ENCODE measurements around the gene IQCH.

The IQCH gene

GRCh38 chr15:67300266-67301025, 45.9 kb downstream of the IQCH start:
- Mint-ChIP-seq H3K9me3 (no peaks in the 10 kb centered on the region), H3K36me3 (ENCODE audit: low read depth) (no peaks in the 10 kb centered on the region), H3K27ac (no peak overlapping the region), H3K27me3 (ENCODE audit: low read depth, poor library complexity) (no peaks in the 10 kb centered on the region), H3K4me3 (no peak overlapping the region), H3K4me1 (peaks cover 9% of the 10 kb centered on the region)
- DNase-seq, result no peak
- TF ChIP-seq CTCF (IDR thresholded peaks at IDR 0.05), result no peak

GRCh38 chr15:67303490-67304363, 49.1 kb downstream of the IQCH start:
- Mint-ChIP-seq H3K27me3 (ENCODE audit: low read depth, poor library complexity) (no peaks in the 10 kb centered on the region), H3K36me3 (ENCODE audit: low read depth) (no peaks in the 10 kb centered on the region), H3K9me3 (no peaks in the 10 kb centered on the region), H3K4me3 (no peak overlapping the region), H3K27ac (no peak overlapping the region), H3K4me1 (no peaks in the 10 kb centered on the region)
- DNase-seq, result no peak
- peak; percentile 48 for TF ChIP-seq CTCF (IDR thresholded peaks at IDR 0.05)

GRCh38 chr15:67304778-67305177, 50.2 kb downstream of the IQCH start:
- no peaks in the 10 kb centered on the region for H3K27me3 Mint-ChIP-seq (ENCODE audit: low read depth, poor library complexity)
- H3K9me3 Mint-ChIP-seq, result no peaks in the 10 kb centered on the region
- H3K4me1 Mint-ChIP-seq, result no peaks in the 10 kb centered on the region
- TF ChIP-seq CTCF (IDR thresholded peaks at IDR 0.05), result no peak
- H3K27ac Mint-ChIP-seq, result no peak overlapping the region
- H3K36me3 Mint-ChIP-seq (ENCODE audit: low read depth), result no peaks in the 10 kb centered on the region
- H3K4me3 Mint-ChIP-seq, result no peak overlapping the region
- no peak for DNase-seq

GRCh38 chr15:67305506-67305905, 50.9 kb downstream of the IQCH start:
- Mint-ChIP-seq H3K9me3 (no peaks in the 10 kb centered on the region), H3K27ac (no peak overlapping the region), H3K4me1 (no peaks in the 10 kb centered on the region), H3K4me3 (no peak overlapping the region), H3K27me3 (ENCODE audit: low read depth, poor library complexity) (no peaks in the 10 kb centered on the region), H3K36me3 (ENCODE audit: low read depth) (no peaks in the 10 kb centered on the region)
- DNase-seq, result no peak
- TF ChIP-seq CTCF (IDR thresholded peaks at IDR 0.05), result no peak

- Mint-ChIP-seq H3K27me3 (ENCODE audit: low read depth, poor library complexity) (no peaks in the 10 kb centered on the region), H3K36me3 (ENCODE audit: low read depth) (no peaks in the 10 kb centered on the region), H3K9me3 (no peaks in the 10 kb centered on the region), H3K4me3 (no peak overlapping the region), H3K27ac (no peak overlapping the region), H3K4me1 (no peaks in the 10 kb centered on the region)
- no peak for TF ChIP-seq CTCF (IDR thresholded peaks at IDR 0.05)
- DNase-seq, result no peak
Measured at GRCh38 chr15:67307156-67307555, 52.6 kb downstream of the IQCH start.
